Psoas muscle (tissue), 8 donors: ENCODE measurements around the gene SLC45A3. TPM values are rescaled to one million over a fixed set of nuclear protein-coding genes. Genes with fewer than 3 reads are reported as not detected.

ENCODE experiments used
- ATAC-seq, 4 donors: fragments of 200-7000 bp; cut with Tn5 transposase; one replicate each; pipeline ENCODE4 v1.9.1; 2020; ENCODE audit warnings: moderate library complexity in 3 of 4, mild to moderate bottlenecking in 2 of 4
- DNase-seq, 2 donors: peaks; one replicate each; pipeline ENCODE4 v3.0.0-alpha.2; 2020
- H3K27ac ChIP-seq: fragments of 200-600 bp; one replicate; pipeline ENCODE4 v1.8.0; 2022
- H3K27me3 ChIP-seq, 3 donors: fragments of 200-600 bp in 1 of 3; one replicate each; pipeline versions ENCODE4 v1.6.1 to v1.8.0; 2013 to 2022; ENCODE audit warnings: low read length in 2 of 3, mild to moderate bottlenecking in 2 of 3, moderate library complexity in 1 of 3; ENCODE audit not compliant: insufficient read depth in 3 of 3
- H3K36me3 ChIP-seq, 2 donors: fragments of 200-600 bp in 1 of 2; one replicate each; pipeline versions ENCODE4 v1.6.1 to v1.8.0; 2013 to 2022; ENCODE audit warnings: low read depth in 1 of 2, mild to moderate bottlenecking in 1 of 2, moderate library complexity in 1 of 2; ENCODE audit not compliant: insufficient read depth in 1 of 2
- H3K4me1 ChIP-seq: fragments of 200-600 bp; one replicate; pipeline ENCODE4 v1.8.0; 2022
- H3K4me3 ChIP-seq: fragments of 200-600 bp; one replicate; pipeline ENCODE4 v1.8.0; 2022; ENCODE audit warnings: mild to moderate bottlenecking
- H3K9me3 ChIP-seq: fragments of 200-600 bp; one replicate; pipeline ENCODE4 v1.8.0; 2022
- CTCF ChIP-seq: fragments of 200-600 bp; IDR thresholded peaks from one replicate; pipeline ENCODE4 v1.8.0; 2022; ENCODE audit warnings: antibody characterized with exemption
- WGBS, 3 donors: extraction: QIAGEN DNeasy Blood & Tissue Kit; methylation state at CpG; one replicate each; pipeline versions ENCODE4 v1.1.6 to v1.1.7; 2013; 5-methylcytosine and 5-hydroxymethylcytosine counted together
- intact Hi-C, 2 donors: fragments of 100-400 bp; cut with DNase I; formaldehyde crosslinking; loops; one replicate each; pipeline versions ENCODE4 v1.11.0 to v1.14.2; 2022
- polyA plus RNA-seq, 3 donors: library from polyadenylated mRNA; stranded (reverse); fragments of 200-250 nt; gene quantifications; one replicate each; pipeline ENCODE4 v1.2.3, GENCODE V29; 2013
- total RNA-seq, 4 donors: library from RNA; stranded (reverse); fragmentation: NEBNext Ultra II Directional in 2 of 4; extraction: Animal tissue kit (Norgen Biotek cat#: 25700) in 2 of 4; gene quantifications; one replicate each; pipeline versions ENCODE4 v1.2.1 to v1.2.4, GENCODE V29; 2021 to 2023
- donor health status: healthy with polysubstance abuse.
- donor health status: DM: no; HTN: no; CAD: no; lungs with moderate emphysema.
- donor health status: Bipolar disorder and iron deficiency.
- donor health status: healthy.
- donor health status: DM: yes; HTN: yes; CAD: no.
- donor health status: DM: no; HTN: no; CAD: no.
- donor health status: DM: no; HTN: no; CAD: no.
- donor health status: DM: yes; HTN: yes; CAD: no.

Gene SLC45A3
- total and polyA plus RNA-seq, 7 donors: 0.15 to 2.7 (median 0.46) TPM

- Histone ChIP-seq H3K4me3 (no peak overlapping the region), H3K27me3 (no peaks in the 10 kb centered on the region), H3K4me1 (peaks cover 5% of the 10 kb centered on the region), H3K36me3 (peaks cover 0 to 84% of the 10 kb centered on the region in 2 donors), H3K27ac (no peak overlapping the region), H3K9me3 (no peaks in the 10 kb centered on the region)
- 87 to 95% (median 93%) methylated on average over 2 of the region's 2 CpGs for WGBS, 3 donors
- intact Hi-C loops: no loop called here
- no peak for DNase-seq
- no peak for TF ChIP-seq CTCF
- ATAC-seq: no peak
Measured at GRCh38 chr1:205613854-205614412, 66.4 kb downstream of the SLC45A3 start.

GRCh38 chr1:205612556-205612955 lies 67.8 kb downstream of the SLC45A3 start:
- no peak for ATAC-seq
- Histone ChIP-seq H3K4me3 (no peak overlapping the region), H3K27ac (no peak overlapping the region), H3K4me1 (peaks cover 5% of the 10 kb centered on the region), H3K36me3 (peaks cover 0 to 74% of the 10 kb centered on the region in 2 donors), H3K9me3 (no peaks in the 10 kb centered on the region), H3K27me3 (no peaks in the 10 kb centered on the region)
- intact Hi-C loops: no loop called here
- 91 to 92% (median 91%) methylated on average over 1 of the region's 1 CpG for WGBS, 3 donors
- no peak for TF ChIP-seq CTCF
- no peak for DNase-seq

GRCh38 chr1:205612104-205612503 lies 68.2 kb downstream of the SLC45A3 start:
- WGBS, 3 donors: 95 to 98% (median 95%) methylated on average over 3 of the region's 3 CpGs
- H3K4me1 ChIP-seq: peaks cover 5% of the 10 kb centered on the region
- H3K9me3 ChIP-seq: no peaks in the 10 kb centered on the region
- no peak overlapping the region for H3K27ac ChIP-seq
- ATAC-seq (no peak), DNase-seq (no peak)
- no peak for TF ChIP-seq CTCF
- H3K36me3 ChIP-seq: peaks cover 0 to 69% of the 10 kb centered on the region in 2 donors
- no peak overlapping the region for H3K4me3 ChIP-seq
- intact Hi-C loops: no loop called here
- no peaks in the 10 kb centered on the region for H3K27me3 ChIP-seq

- 71 to 75% (median 72%) methylated on average over 3 of the region's 3 CpGs for WGBS, 3 donors
- no peak for TF ChIP-seq CTCF
- H3K27me3 ChIP-seq: no peaks in the 10 kb centered on the region
- peaks cover 5% of the 10 kb centered on the region for H3K4me1 ChIP-seq
- H3K9me3 ChIP-seq: no peaks in the 10 kb centered on the region
- H3K4me3 ChIP-seq: no peak overlapping the region
- ATAC-seq (no peak), DNase-seq (no peak)
- peaks cover 0 to 60% of the 10 kb centered on the region in 2 donors for H3K36me3 ChIP-seq
- no peak overlapping the region for H3K27ac ChIP-seq
- intact Hi-C loops: no loop called here
Measured at GRCh38 chr1:205610901-205611466, 69.3 kb downstream of the SLC45A3 start.

- Histone ChIP-seq H3K9me3 (no peaks in the 10 kb centered on the region), H3K27ac (no peak overlapping the region), H3K27me3 (no peaks in the 10 kb centered on the region), H3K4me1 (peaks cover 5% of the 10 kb centered on the region), H3K36me3 (peaks cover 0 to 56% of the 10 kb centered on the region in 2 donors), H3K4me3 (no peak overlapping the region)
- 58 to 62% (median 59%) methylated on average over 2 of the region's 2 CpGs for WGBS, 3 donors
- no peak for TF ChIP-seq CTCF
- intact Hi-C loops: no loop called here
- ATAC-seq: no peak
- DNase-seq: no peak
Measured at GRCh38 chr1:205610036-205610435, 70.3 kb downstream of the SLC45A3 start.
